H1 (cell line): ENCODE data around the gene SH3D19. TPM values are rescaled to one million over a fixed set of nuclear protein-coding genes. Genes with fewer than 3 reads are reported as not detected.

Experiments used
- CTCF ChIA-PET: fragments of 300-600 bp; sonication (Branson Sonifier 250); formaldehyde crosslinking; loops from one replicate; lab custom pipeline; 2021; ENCODE audit not compliant: partially characterized antibody; lab: Charles Lee
- POLR2A ChIA-PET: fragments of 300-600 bp; sonication (Branson Sonifier 250); formaldehyde crosslinking; loops from one replicate; lab custom pipeline; 2021; ENCODE audit warnings: inconsistent platforms; ENCODE audit not compliant: partially characterized antibody; lab: Charles Lee
- DNase-seq, 2 experiments: peaks; one replicate each; pipeline versions ENCODE4 v3.0.0 to v3.0.0-alpha.2; 2010 to 2022; ENCODE audit warnings: low spot score in 2 of 2, low read depth in 1 of 2, mixed read lengths in 1 of 2
- FAIRE-seq: peaks from 2 replicates; lab custom pipeline; 2011; peaks lifted over from hg19 to GRCh38; lab: Jason Lieb, UNC
- H2AFZ ChIP-seq: 2 replicates; pipeline ENCODE4 v1.8.1; 2012; ENCODE audit warnings: low read length, inconsistent platforms
- H2AK5ac ChIP-seq: 2 replicates; pipeline ENCODE4 v1.6.1; 2013; ENCODE audit warnings: low read depth, low read length
- H2BK120ac ChIP-seq: replicated peaks from 2 replicates; pipeline ENCODE3; 2013; ENCODE audit warnings: low read depth, low read length, inconsistent platforms
- H2BK12ac ChIP-seq: 2 replicates; pipeline ENCODE4 v1.6.1; 2013; ENCODE audit warnings: low read depth, low read length
- H2BK15ac ChIP-seq: 2 replicates; pipeline ENCODE4 v1.6.1; 2013; ENCODE audit warnings: low read length
- H2BK20ac ChIP-seq: 2 replicates; pipeline ENCODE4 v1.6.1; 2013; ENCODE audit warnings: low read length
- H2BK5ac ChIP-seq: 2 replicates; pipeline ENCODE4 v1.6.1; 2013; ENCODE audit warnings: low read depth, low read length
- H3K14ac ChIP-seq: 2 replicates; pipeline ENCODE4 v1.6.1; 2013; ENCODE audit warnings: inconsistent platforms; ENCODE audit not compliant: insufficient read length
- H3K18ac ChIP-seq: 2 replicates; pipeline ENCODE4 v1.6.1; 2013; ENCODE audit warnings: low read length; ENCODE audit errors: extremely low read depth
- H3K23ac ChIP-seq: 2 replicates; pipeline ENCODE4 v1.6.1; 2013; ENCODE audit warnings: inconsistent platforms; ENCODE audit not compliant: insufficient read length
- H3K23me2 ChIP-seq: 2 replicates; pipeline ENCODE4 v1.6.1; 2013; ENCODE audit warnings: low read depth, low read length
- H3K27ac ChIP-seq: 2 replicates; pipeline ENCODE4 v1.6.1; 2011; ENCODE audit warnings: low read depth, low read length, inconsistent platforms
- H3K27me3 ChIP-seq, 4 experiments: replicated peaks in 1 of 4; 1 replicate in 1 of 4; 2 replicates in 3 of 4; pipeline versions ENCODE4 v1.6.1 to v1.8.1; 2011 to 2013; ENCODE audit warnings: low read length in 3 of 4, mild to moderate bottlenecking in 3 of 4, inconsistent platforms in 2 of 4, mixed read lengths in 2 of 4, moderate library complexity in 1 of 4; ENCODE audit not compliant: control insufficient read depth in 3 of 4, insufficient read depth in 3 of 4; ENCODE audit errors: extremely low read depth in 1 of 4
- H3K36me3 ChIP-seq, 4 experiments: 2 replicates each; pipeline versions ENCODE4 v1.6.1 to v1.8.1; 2011 to 2013; ENCODE audit warnings: mild to moderate bottlenecking in 4 of 4, low read length in 3 of 4, moderate library complexity in 2 of 4, control low read depth in 1 of 4, inconsistent platforms in 1 of 4; ENCODE audit not compliant: insufficient read depth in 4 of 4, control insufficient read depth in 2 of 4
- H3K4ac ChIP-seq: replicated peaks from 2 replicates; pipeline ENCODE3; 2013; ENCODE audit warnings: low read length, low read depth, mixed read lengths, inconsistent platforms; ENCODE audit not compliant: insufficient read length
- H3K4me1 ChIP-seq, 4 experiments: replicated peaks in 1 of 4; 1 replicate in 1 of 4; 2 replicates in 3 of 4; pipeline versions ENCODE4 v1.6.1 to v1.8.1; 2011 to 2013; ENCODE audit warnings: low read length in 3 of 4, inconsistent platforms in 2 of 4, mixed read lengths in 1 of 4; ENCODE audit not compliant: insufficient read depth in 4 of 4, control insufficient read depth in 3 of 4
- H3K4me2 ChIP-seq, 2 experiments: 2 replicates each; pipeline versions ENCODE4 v1.6.1 to v1.8.1; 2011 to 2013; ENCODE audit warnings: low read depth in 2 of 2, low read length in 2 of 2, control low read depth in 1 of 2, inconsistent platforms in 1 of 2, mild to moderate bottlenecking in 1 of 2; ENCODE audit not compliant: insufficient read depth in 1 of 2
- H3K4me3 ChIP-seq, 4 experiments: fragments of 200-600, 300-600 bp in 1 of 4; sonication (generic), shearing (Covaris generic), sonication (Bioruptor Twin) in 1 of 4; 2 replicates each; pipeline versions ENCODE4 v1.5.1 to v1.8.1; 2011 to 2016; ENCODE audit warnings: low read length in 4 of 4, low read depth in 3 of 4, control low read depth in 2 of 4, inconsistent platforms in 2 of 4, mild to moderate bottlenecking in 2 of 4, mixed read lengths in 1 of 4, moderate library complexity in 1 of 4; ENCODE audit not compliant: insufficient read depth in 2 of 4; ENCODE audit errors: extremely low read depth in 1 of 4
- H3K56ac ChIP-seq: replicated peaks from 2 replicates; pipeline ENCODE3; 2013; ENCODE audit warnings: low read depth, mild to moderate bottlenecking, mixed read lengths, low read length, inconsistent platforms; ENCODE audit not compliant: insufficient read length
- H3K79me1 ChIP-seq: 2 replicates; pipeline ENCODE4 v1.6.1; 2013; ENCODE audit warnings: low read depth, low read length, control low read depth
- H3K79me2 ChIP-seq, 2 experiments: 2 replicates each; pipeline versions ENCODE4 v1.6.1 to v1.8.1; 2012 to 2013; ENCODE audit warnings: low read length in 2 of 2, mild to moderate bottlenecking in 2 of 2, inconsistent platforms in 1 of 2; ENCODE audit not compliant: insufficient read depth in 2 of 2, control insufficient read depth in 1 of 2
- H3K9ac ChIP-seq, 4 experiments: replicated peaks in 1 of 4; 1 replicate in 1 of 4; 2 replicates in 3 of 4; pipeline versions ENCODE4 v1.6.1 to v1.8.1; 2011 to 2013; ENCODE audit warnings: low read depth in 3 of 4, low read length in 3 of 4, control low read depth in 2 of 4, mild to moderate bottlenecking in 2 of 4, moderate library complexity in 2 of 4, inconsistent platforms in 1 of 4; ENCODE audit errors: extremely low read depth in 1 of 4
- H3K9me3 ChIP-seq, 2 experiments: 2 replicates each; pipeline versions ENCODE4 v1.6.1 to v1.8.1; 2012 to 2013; ENCODE audit warnings: mild to moderate bottlenecking in 2 of 2, moderate library complexity in 2 of 2, control low read depth in 1 of 2, inconsistent platforms in 1 of 2, low read depth in 1 of 2, low read length in 1 of 2, mixed read lengths in 1 of 2; ENCODE audit not compliant: insufficient read depth in 2 of 2
- H4K20me1 ChIP-seq, 2 experiments: replicated peaks in 1 of 2; 2 replicates each; pipeline versions ENCODE3 to v1.8.1; 2011 to 2013; ENCODE audit warnings: inconsistent platforms in 2 of 2, low read length in 2 of 2, mild to moderate bottlenecking in 1 of 2; ENCODE audit not compliant: insufficient read depth in 2 of 2, control insufficient read depth in 1 of 2
- H4K5ac ChIP-seq: 2 replicates; pipeline ENCODE4 v1.6.1; 2013; ENCODE audit warnings: low read length, low read depth, mixed read lengths, inconsistent platforms; ENCODE audit not compliant: insufficient read length
- H4K8ac ChIP-seq: 2 replicates; pipeline ENCODE4 v1.8.0; 2013; ENCODE audit warnings: mild to moderate bottlenecking, moderate library complexity, low read length, inconsistent platforms; ENCODE audit not compliant: insufficient read depth; ENCODE audit errors: extremely low read depth
- H4K91ac ChIP-seq: replicated peaks from 2 replicates; pipeline ENCODE3; 2013; ENCODE audit warnings: low read length, mixed read lengths, inconsistent platforms; ENCODE audit not compliant: insufficient read length
- ASH2L ChIP-seq: fragments of 200-600, 300-600 bp; sonication (generic); IDR thresholded peaks from one replicate; pipeline ENCODE4 v1.7.1; 2017; ENCODE audit warnings: low read length
- FOSL1 ChIP-seq: IDR thresholded peaks from 2 replicates; pipeline ENCODE4 v1.6.1; 2011; ENCODE audit warnings: mild to moderate bottlenecking, low read depth, low read length, moderate library complexity; ENCODE audit not compliant: insufficient read depth
- GABPA ChIP-seq: IDR thresholded peaks from 2 replicates; pipeline ENCODE4 v1.6.1; 2011; ENCODE audit warnings: mild to moderate bottlenecking, low read length, moderate library complexity, borderline replicate concordance; ENCODE audit not compliant: insufficient read depth
- HDAC2 ChIP-seq, 2 experiments: fragments of 300-600 bp in 1 of 2; sonication (generic) in 1 of 2; IDR thresholded peaks; 2 replicates each; pipeline ENCODE4 v1.6.1; 2011 to 2012; ENCODE audit warnings: low read depth in 2 of 2, low read length in 2 of 2, mild to moderate bottlenecking in 2 of 2, moderate library complexity in 2 of 2, borderline replicate concordance in 1 of 2, inconsistent platforms in 1 of 2
- KDM5A ChIP-seq: fragments of 200-600 bp; IDR thresholded peaks from 2 replicates; pipeline ENCODE4 v1.7.1; 2012; ENCODE audit warnings: mild to moderate bottlenecking, low read length, inconsistent platforms, mixed read lengths
- POLR2A ChIP-seq, 2 experiments: IDR thresholded peaks; 1 replicate in 1 of 2; 2 replicates in 1 of 2; pipeline ENCODE4 v1.6.1; 2011; ENCODE audit warnings: low read depth in 2 of 2, low read length in 2 of 2, mild to moderate bottlenecking in 2 of 2; ENCODE audit errors: control extremely low read depth in 1 of 2
- RBBP5 ChIP-seq: IDR thresholded peaks from 2 replicates; pipeline ENCODE4 v1.7.1; 2012; ENCODE audit warnings: low read depth, mild to moderate bottlenecking, inconsistent platforms, low read length, moderate library complexity, borderline replicate concordance
- SIRT6 ChIP-seq: IDR thresholded peaks from one replicate; pipeline ENCODE4 v1.7.1; 2012; ENCODE audit warnings: low read length, inconsistent platforms
- SIX5 ChIP-seq: IDR thresholded peaks from 2 replicates; pipeline ENCODE4 v1.6.1; 2011; ENCODE audit warnings: mild to moderate bottlenecking, low read depth, low read length
- SP4 ChIP-seq: IDR thresholded peaks from 2 replicates; pipeline ENCODE4 v1.6.1; 2012; ENCODE audit warnings: low read length, inconsistent platforms
- SUZ12 ChIP-seq: fragments of 200-600 bp; sonication (generic); IDR thresholded peaks from 2 replicates; pipeline ENCODE4 v1.6.1; 2012; ENCODE audit warnings: mild to moderate bottlenecking, inconsistent platforms, low read length, moderate library complexity, mixed read lengths
- TCF12 ChIP-seq: IDR thresholded peaks from 2 replicates; pipeline ENCODE4 v1.6.1; 2011; ENCODE audit warnings: low read depth, mild to moderate bottlenecking, low read length
- YY1 ChIP-seq: IDR thresholded peaks from 2 replicates; pipeline ENCODE4 v1.6.1; 2011; ENCODE audit warnings: low read depth, mild to moderate bottlenecking, low read length
- ZNF274 ChIP-seq: IDR thresholded peaks from 2 replicates; pipeline ENCODE4 v1.7.0; 2012; ENCODE audit warnings: low read length, borderline replicate concordance; ENCODE audit errors: extremely low read depth
- WGBS, 2 experiments: shearing (Covaris generic) in 1 of 2; methylation state at CpG; one replicate each; pipeline versions ENCODE4 v1.1.6 to v1.1.7; 2013 to 2015; ENCODE audit warnings: low lambda C conversion rate in 2 of 2, mixed read lengths in 2 of 2, inconsistent platforms in 1 of 2, low coverage in 1 of 2, missing lambda C conversion rate in 1 of 2; ENCODE audit not compliant: insufficient replicate concordance in 2 of 2, insufficient coverage in 1 of 2, insufficient read length in 1 of 2; ENCODE audit errors: extremely low coverage in 1 of 2, missing lambda C conversion rate in 1 of 2; 5-methylcytosine and 5-hydroxymethylcytosine counted together
- polyA plus RNA-seq, 7 experiments: library from polyadenylated mRNA; depleted of rRNA in 3 of 7; stranded (reverse) in 5 of 7; unstranded in 2 of 7; fragments of >200 nt in 5 of 7; fragments of 200-250 nt in 2 of 7; gene quantifications; 1 replicate in 5 of 7; 2 replicates in 1 of 7; 4 replicates in 1 of 7; pipeline versions ENCODE4 v1.2.1 to v1.2.3, GENCODE V29; 2011 to 2013; ENCODE audit warnings: missing spikeins in 2 of 7, mixed read lengths in 2 of 7
- total RNA-seq: library from RNA; stranded (reverse); fragmentation: NEBNext Ultra II Directional; extraction: Animal tissue kit (Norgen Biotek cat#: 25700); gene quantifications from 2 replicates; pipeline ENCODE4 v1.2.1, GENCODE V29; 2021
- TF ChIP-seq, protein P1 (sequence below): IDR thresholded peaks from 2 replicates; pipeline ENCODE4 v1.6.1; 2011; ENCODE audit warnings: low read depth, mild to moderate bottlenecking, low read length; ENCODE audit not compliant: insufficient read depth

SH3D19 gene
- total and polyA plus RNA-seq, 2 of the 8 experiments (the other 6 are each of a cell fraction or from before 2014, with no cell fraction given) = 11.7 to 51.3 TPM

DNA sequence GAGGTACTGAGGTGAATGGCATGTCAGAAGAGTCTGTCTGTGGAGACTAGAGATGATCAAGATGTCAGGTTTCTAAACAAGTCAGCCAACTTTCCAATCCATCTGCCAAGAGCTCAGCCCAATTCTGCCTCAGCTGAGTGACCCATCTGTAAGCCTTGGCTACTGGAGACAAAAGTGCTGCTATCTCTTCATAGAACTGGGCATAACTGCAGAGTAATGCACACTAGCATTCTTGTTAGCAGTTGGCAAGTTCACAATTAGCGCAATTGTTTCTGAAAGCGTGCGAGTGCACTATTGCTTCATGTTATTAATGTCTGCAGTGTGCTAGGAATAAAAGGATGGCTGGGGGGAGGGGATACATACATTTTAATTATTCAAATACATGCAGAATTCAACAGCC is 32.9 kb upstream of the SH3D19 start:
- no peaks in the 10 kb centered on the region for H4K20me1 ChIP-seq
- 91% methylated on average over 3 of the region's 3 CpGs; no CpG with 5 or more reads in 1 of the 2 experiments for WGBS, 2 experiments
- DNase-seq (no peak), FAIRE-seq (no peak)
- H3K23ac ChIP-seq = no peak overlapping the region
- H2BK15ac ChIP-seq = no peak overlapping the region
- H2AK5ac ChIP-seq = no peak overlapping the region
- H2BK12ac ChIP-seq = no peak overlapping the region
- no peak overlapping the region for H2BK5ac ChIP-seq
- no peak overlapping the region for H4K5ac ChIP-seq
- no peak overlapping the region for H4K91ac ChIP-seq
- H2BK120ac ChIP-seq = no peak overlapping the region
- H3K36me3 ChIP-seq = no peaks in the 10 kb centered on the region
- H3K23me2 ChIP-seq = peaks cover 2% of the 10 kb centered on the region; the same call in 1 of the 2 replicates
- no peak overlapping the region for H3K56ac ChIP-seq
- H3K79me2 ChIP-seq = no peaks in the 10 kb centered on the region
- no peak overlapping the region for H3K27ac ChIP-seq
- CTCF ChIA-PET = interaction anchor here (1.7 kb wide), 1 partner anchor 254 kb away, joined by 5 read pairs; no protein-coding TSS in a partner anchor
- no peaks in the 10 kb centered on the region for H3K9me3 ChIP-seq
- H3K79me1 ChIP-seq = no peaks in the 10 kb centered on the region
- H2AFZ ChIP-seq = no peak overlapping the region
- H4K8ac ChIP-seq = no peak overlapping the region
- H3K9ac ChIP-seq = no peak overlapping the region
- H3K4ac ChIP-seq = no peak overlapping the region
- H3K14ac ChIP-seq = no peak overlapping the region
- H3K4me2 ChIP-seq = no peak overlapping the region
- H3K4me1 ChIP-seq = peaks cover 0 to 2% (median 0%) of the 10 kb centered on the region in 4 experiments; a peak in 1 of 7 replicates
- no peaks in the 10 kb centered on the region; a peak in 1 of 7 replicates for H3K27me3 ChIP-seq
- H2BK20ac ChIP-seq = no peak overlapping the region
- no peak overlapping the region for H3K18ac ChIP-seq
- H3K4me3 ChIP-seq = no peak overlapping the region
- POLR2A ChIA-PET = interaction anchor here (0.7 kb wide), 1 partner anchor 117 kb away, joined by 3 read pairs; no protein-coding TSS in a partner anchor
- TF ChIP-seq TCF12 (no peak), RBBP5 (no peak), KDM5A (no peak), HDAC2 (IDR thresholded peaks at IDR 0.05; ENCODE audit: borderline replicate concordance in 1 of 2, low read depth in 2 of 2, low read length in 2 of 2) (no peak), SUZ12 (no peak), SIRT6 (no peak), SP4 (no peak), GABPA (no peak), FOSL1 (no peak), ASH2L (no peak), ZNF274 (no peak), YY1 (no peak), POLR2A (IDR thresholded peaks at IDR 0.05; ENCODE audit: control extremely low read depth in 1 of 2, low read depth in 2 of 2, low read length in 2 of 2) (no peak), SIX5 (no peak)
- TF ChIP-seq, protein P1, sequence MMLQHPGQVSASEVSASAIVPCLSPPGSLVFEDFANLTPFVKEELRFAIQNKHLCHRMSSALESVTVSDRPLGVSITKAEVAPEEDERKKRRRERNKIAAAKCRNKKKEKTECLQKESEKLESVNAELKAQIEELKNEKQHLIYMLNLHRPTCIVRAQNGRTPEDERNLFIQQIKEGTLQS = no peak
